Stomach smooth muscle (tissue), 2 donors: Measurements from ENCODE around the gene PIK3R1.
"Not testable (repeated sequence)": the region's sequence is repeated elsewhere in the genome, so short reads cannot be mapped to it uniquely, and the experiment has no call there.

Experiments used
- H3K27ac ChIP-seq: one replicate; pipeline ENCODE4 v1.7.0; 2013; ENCODE audit warnings: mild to moderate bottlenecking, low read length, inconsistent platforms
- H3K27me3 ChIP-seq, 2 donors: one replicate each; pipeline ENCODE4 v1.7.0; 2013; ENCODE audit warnings: low read length in 2 of 2; ENCODE audit not compliant: insufficient read depth in 2 of 2, control insufficient read depth in 1 of 2
- H3K36me3 ChIP-seq, 2 donors: one replicate each; pipeline ENCODE4 v1.7.0; 2013; ENCODE audit warnings: low read length in 2 of 2; ENCODE audit not compliant: control insufficient read depth in 2 of 2, insufficient read depth in 2 of 2
- H3K4me1 ChIP-seq: one replicate; pipeline ENCODE4 v1.7.0; 2013; ENCODE audit warnings: low read length; ENCODE audit not compliant: control insufficient read depth, insufficient read depth
- H3K4me3 ChIP-seq, 2 donors: one replicate each; pipeline ENCODE4 v1.7.0; 2013; ENCODE audit warnings: low read length in 2 of 2
- H3K9ac ChIP-seq, 2 donors: one replicate each; pipeline ENCODE4 v1.7.0; 2013; ENCODE audit warnings: low read length in 2 of 2, mild to moderate bottlenecking in 1 of 2
- H3K9me3 ChIP-seq, 2 donors: one replicate each; pipeline ENCODE4 v1.7.0; 2013; ENCODE audit warnings: low read length in 2 of 2; ENCODE audit not compliant: control insufficient read depth in 2 of 2
- donor health status: healthy.
- donor health status: Pancreatic carcinoma.

PIK3R1 gene

DNA sequence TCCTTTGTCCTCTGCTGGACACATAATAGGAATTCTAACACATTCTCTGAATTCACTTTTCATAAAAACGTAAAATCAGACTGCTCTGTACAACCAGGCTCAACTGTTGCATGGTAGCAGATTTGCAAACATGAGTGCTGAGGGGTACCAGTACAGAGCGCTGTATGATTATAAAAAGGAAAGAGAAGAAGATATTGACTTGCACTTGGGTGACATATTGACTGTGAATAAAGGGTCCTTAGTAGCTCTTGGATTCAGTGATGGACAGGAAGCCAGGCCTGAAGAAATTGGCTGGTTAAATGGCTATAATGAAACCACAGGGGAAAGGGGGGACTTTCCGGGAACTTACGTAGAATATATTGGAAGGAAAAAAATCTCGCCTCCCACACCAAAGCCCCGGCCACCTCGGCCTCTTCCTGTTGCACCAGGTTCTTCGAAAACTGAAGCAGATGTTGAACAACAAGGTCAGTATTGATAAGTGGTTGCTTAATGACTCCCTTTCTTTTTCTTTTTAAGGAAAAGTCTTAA, 11.1 kb downstream of the PIK3R1 start:
- no peak overlapping the region for H3K27ac ChIP-seq
- no peak overlapping the region for H3K4me3 ChIP-seq
- H3K27me3 ChIP-seq = no peaks in the 10 kb centered on the region
- H3K4me1 ChIP-seq = peaks cover 43% of the 10 kb centered on the region
- H3K9me3 ChIP-seq = no peaks in the 10 kb centered on the region
- no peak overlapping the region for H3K9ac ChIP-seq
- H3K36me3 ChIP-seq = peaks cover 16 to 27% of the 10 kb centered on the region in 2 donors

DNA sequence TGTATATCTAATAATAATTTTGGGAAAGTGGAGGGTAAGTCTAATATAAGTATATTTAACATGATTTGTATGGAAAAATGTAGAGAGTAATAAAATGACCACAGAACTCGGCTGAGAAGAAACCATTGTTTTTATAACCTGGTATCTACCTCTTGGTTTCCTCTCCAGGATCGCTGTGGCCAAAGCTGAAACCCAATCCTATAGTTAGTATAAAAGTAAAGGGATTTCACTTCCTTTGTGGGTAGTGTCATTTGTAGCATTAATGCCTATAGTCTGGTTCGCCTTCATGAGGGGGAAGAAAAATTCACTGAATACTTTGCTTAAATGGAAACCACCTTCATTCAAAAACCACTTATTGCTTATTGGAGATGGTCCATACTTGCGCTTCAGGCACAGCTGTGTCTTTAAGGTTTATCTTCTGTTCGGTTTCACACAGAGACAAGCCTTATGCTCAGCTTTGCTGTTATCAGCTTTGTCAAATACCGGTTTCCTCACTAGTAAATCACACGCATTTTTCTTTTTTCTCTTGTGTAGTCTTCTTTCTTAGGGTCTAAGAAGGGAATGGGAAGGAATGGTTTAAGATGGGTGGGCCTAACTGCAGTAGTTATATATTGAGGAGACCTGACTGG, 12.1 kb downstream of the PIK3R1 start:
- H3K4me3 ChIP-seq = no peak overlapping the region
- no peak overlapping the region for H3K27ac ChIP-seq
- no peaks in the 10 kb centered on the region for H3K27me3 ChIP-seq
- H3K36me3 ChIP-seq = peaks cover 18 to 27% of the 10 kb centered on the region in 2 donors
- H3K9me3 ChIP-seq = no peaks in the 10 kb centered on the region
- H3K9ac ChIP-seq = no peak overlapping the region
- peaks cover 43% of the 10 kb centered on the region for H3K4me1 ChIP-seq

DNA sequence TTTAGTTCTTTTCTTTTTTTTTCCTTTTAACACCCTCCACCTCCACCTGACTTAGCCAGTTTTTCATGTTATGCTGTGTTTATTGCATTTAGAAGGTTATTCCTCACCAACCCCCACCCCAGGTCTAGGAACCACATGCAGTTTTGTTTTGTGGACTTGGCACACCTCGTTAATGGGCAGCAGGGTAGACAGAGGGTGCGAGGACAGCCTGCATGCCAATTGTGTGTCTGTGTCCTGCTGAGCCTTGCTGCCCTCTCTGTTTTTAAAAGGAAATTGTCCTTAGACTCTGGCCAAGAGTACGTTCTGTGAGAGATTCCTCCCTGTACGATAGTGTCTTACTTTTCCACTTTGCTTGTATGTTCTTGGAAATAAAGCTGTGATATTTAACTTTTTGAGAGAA, 13.9 kb downstream of the PIK3R1 start:
- peaks cover 34% of the 10 kb centered on the region for H3K4me1 ChIP-seq
- H3K4me3 ChIP-seq = peak overlapping the region in 1 of 2 donors; percentile 30
- H3K27ac ChIP-seq = no peak overlapping the region
- H3K27me3 ChIP-seq = no peaks in the 10 kb centered on the region
- H3K9me3 ChIP-seq = no peaks in the 10 kb centered on the region
- peaks cover 18 to 27% of the 10 kb centered on the region in 2 donors for H3K36me3 ChIP-seq
- H3K9ac ChIP-seq = no peak overlapping the region

DNA sequence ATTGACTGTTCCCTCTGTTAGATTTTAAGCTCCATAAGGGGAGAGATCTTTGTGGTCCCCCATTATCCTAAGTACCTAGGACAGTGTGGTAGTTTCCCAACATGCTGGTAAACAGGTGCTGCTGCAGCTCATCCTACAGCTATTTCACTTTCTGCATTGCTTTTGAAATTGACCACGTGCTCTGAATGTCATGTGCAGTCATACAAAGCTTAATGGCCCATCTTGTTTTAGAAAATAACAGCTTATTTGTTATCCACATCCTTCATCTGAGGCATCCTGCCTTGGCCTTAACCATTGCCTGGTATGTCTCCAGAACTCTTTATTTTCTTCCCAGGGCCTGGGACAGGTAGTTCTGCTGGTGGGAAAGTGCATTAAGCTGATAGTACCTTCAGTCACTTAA, 14.7 kb downstream of the PIK3R1 start:
- Histone ChIP-seq H3K27me3 (no peaks in the 10 kb centered on the region), H3K9me3 (no peaks in the 10 kb centered on the region), H3K36me3 (peaks cover 18 to 27% of the 10 kb centered on the region in 2 donors), H3K4me1 (peaks cover 27% of the 10 kb centered on the region), H3K4me3 (peak overlapping the region in 1 of 2 donors; percentile 44), H3K27ac (no peak overlapping the region), H3K9ac (no peak overlapping the region)

DNA sequence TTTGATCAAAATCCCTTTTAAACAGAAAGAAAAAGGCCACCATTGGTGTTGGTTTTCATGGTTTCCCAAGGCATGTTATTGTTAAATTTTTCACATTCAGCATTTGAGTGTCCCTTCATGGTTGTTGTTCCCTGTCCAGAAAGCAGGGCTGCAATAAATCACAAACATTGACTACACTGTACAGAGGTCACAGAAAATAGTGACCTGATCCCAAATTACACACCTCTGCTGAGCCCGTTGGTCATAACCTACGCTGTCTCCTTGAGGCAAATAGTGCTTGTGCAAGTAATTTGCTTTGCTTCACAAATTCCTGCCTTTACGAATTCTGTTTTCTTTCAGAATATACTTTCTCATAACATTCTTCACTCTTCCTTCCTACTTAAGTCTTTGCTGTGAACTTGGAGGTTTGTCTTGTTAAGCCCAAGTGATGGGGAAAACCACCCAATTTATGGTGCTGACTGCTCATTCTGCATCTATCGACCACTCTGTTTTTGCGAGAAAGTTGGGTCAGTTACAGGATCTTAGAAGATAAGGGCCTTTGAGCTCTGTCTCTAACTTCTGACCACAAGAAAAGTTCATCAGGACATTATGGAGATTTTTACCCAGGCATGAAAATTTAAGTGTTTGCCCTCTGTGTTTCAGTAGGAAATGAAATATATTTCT, 16.0 kb downstream of the PIK3R1 start:
- H3K36me3 ChIP-seq = peaks cover 12 to 16% of the 10 kb centered on the region in 2 donors
- H3K9ac ChIP-seq = no peak overlapping the region
- peaks cover 15% of the 10 kb centered on the region for H3K4me1 ChIP-seq
- no peak overlapping the region for H3K27ac ChIP-seq
- H3K9me3 ChIP-seq = no peaks in the 10 kb centered on the region
- H3K4me3 ChIP-seq = no peak overlapping the region
- no peaks in the 10 kb centered on the region for H3K27me3 ChIP-seq

DNA sequence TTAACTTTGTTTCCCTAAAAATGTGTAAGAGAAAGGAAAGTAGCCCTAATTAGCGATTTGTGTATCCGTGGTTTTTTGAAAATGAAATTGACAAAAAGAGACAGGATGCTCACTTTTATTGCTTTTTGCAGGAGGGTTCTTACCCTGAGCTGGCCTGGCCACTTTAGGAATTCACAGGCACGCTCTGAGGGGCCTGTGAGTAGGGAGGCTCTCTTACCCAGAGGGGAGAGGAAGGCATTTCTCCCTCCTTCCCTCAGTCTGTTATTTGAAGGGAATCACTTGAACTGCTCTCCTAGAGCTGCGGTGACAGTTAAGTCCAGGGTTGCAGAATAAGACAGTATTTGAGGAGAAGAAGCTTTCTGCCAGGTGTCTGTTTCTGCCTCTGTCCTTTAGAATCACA, 16.7 kb downstream of the PIK3R1 start:
- no peak overlapping the region for H3K9ac ChIP-seq
- H3K36me3 ChIP-seq = peaks cover 6 to 12% of the 10 kb centered on the region in 2 donors
- H3K27ac ChIP-seq = no peak overlapping the region
- H3K27me3 ChIP-seq = no peaks in the 10 kb centered on the region
- no peak overlapping the region for H3K4me3 ChIP-seq
- H3K9me3 ChIP-seq = no peaks in the 10 kb centered on the region
- H3K4me1 ChIP-seq = peaks cover 15% of the 10 kb centered on the region

DNA sequence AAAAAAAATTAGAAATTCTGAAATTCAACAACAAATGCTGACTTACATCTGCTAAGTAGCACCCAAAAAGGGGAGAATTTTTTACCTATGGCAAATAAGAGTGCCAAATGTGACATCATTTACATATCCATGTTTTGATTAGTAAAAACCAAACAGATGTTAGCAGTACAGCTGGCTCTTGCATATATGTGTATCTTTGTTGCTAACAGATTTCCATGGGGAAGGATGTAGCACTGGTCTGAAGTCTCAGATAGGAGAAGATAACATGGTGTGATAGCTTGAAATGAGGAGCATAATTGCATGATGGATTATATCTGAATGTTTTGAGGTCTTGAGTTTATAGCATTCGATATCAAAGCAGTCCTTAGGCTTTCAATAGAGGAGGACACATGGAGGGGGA, 17.5 kb downstream of the PIK3R1 start:
- peaks cover 5 to 6% of the 10 kb centered on the region in 2 donors for H3K36me3 ChIP-seq
- peaks cover 19% of the 10 kb centered on the region for H3K4me1 ChIP-seq
- H3K4me3 ChIP-seq = no peak overlapping the region
- no peaks in the 10 kb centered on the region for H3K27me3 ChIP-seq
- H3K9me3 ChIP-seq = no peaks in the 10 kb centered on the region
- no peak overlapping the region for H3K27ac ChIP-seq
- no peak overlapping the region for H3K9ac ChIP-seq

DNA sequence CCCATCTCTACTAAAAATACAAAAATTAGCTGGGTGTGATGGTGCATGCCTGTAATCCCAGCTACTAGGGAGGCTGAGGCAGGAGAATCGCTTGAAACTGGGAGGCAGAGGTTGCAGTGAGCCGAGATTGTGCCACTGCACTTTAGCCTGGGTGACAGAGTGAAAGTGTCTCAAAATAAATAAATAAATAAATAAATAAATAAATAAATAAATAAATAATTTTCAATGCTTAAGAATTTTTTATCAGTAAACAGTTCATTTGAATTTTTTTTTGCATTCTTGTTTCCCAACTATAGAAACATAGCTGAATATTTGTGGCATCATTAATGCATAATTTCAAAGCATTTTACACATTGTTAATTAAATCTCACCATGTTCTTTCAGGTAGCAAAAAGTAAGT, 19.7 kb downstream of the PIK3R1 start:
- not testable (repeated sequence) for H3K9me3 ChIP-seq, H3K4me3 ChIP-seq, H3K9ac ChIP-seq, H3K36me3 ChIP-seq, H3K27me3 ChIP-seq, H3K27ac ChIP-seq
- H3K4me1 ChIP-seq = peaks cover 25% of the 10 kb centered on the region

DNA sequence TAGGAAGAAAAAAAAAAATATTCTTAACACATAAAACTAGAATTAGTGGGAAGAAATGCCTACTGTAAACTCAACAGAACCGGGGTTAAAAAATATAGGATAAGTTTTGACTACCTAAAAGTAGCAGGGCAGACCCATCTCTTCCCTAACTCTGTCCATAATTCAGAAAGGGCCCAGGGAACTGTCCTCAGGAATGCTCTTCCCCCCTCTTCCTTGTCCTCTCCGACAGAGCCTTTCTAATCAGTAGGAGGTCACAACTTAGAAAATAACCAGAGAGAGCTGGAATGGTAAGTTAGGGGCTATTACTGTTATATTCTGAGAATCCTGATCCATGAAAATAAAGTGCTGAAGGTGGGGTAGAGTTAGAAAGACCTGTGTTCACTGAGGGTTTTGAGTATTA, 22.2 kb downstream of the PIK3R1 start:
- Histone ChIP-seq H3K27me3 (no peaks in the 10 kb centered on the region), H3K9me3 (no peaks in the 10 kb centered on the region), H3K27ac (no peak overlapping the region)

DNA sequence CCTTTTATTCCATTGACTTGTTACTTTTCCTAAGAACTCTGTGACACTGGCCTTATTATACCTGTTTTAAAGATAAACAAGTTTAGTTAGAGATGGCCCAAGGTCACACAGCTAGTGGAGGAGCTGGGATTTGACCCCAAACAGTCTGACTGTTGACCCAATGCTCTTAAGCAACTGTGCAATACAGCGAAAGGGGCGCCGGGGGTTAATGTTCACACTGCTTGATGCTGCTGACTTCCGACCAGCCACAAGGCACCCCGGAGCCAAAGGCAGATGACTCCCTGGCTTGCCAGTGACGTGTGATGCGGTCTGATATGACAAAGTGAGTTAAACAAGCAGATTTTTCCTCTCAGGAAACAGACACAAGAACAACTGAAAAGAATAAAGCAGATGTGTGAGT, 23.9 kb downstream of the PIK3R1 start:
- Histone ChIP-seq H3K27me3 (no peaks in the 10 kb centered on the region), H3K4me3 (peak overlapping the region; percentile 44 to 50), H3K9ac (peak overlapping the region in 1 of 2 donors; percentile 6), H3K4me1 (peaks cover 19% of the 10 kb centered on the region), H3K36me3 (no peaks in the 10 kb centered on the region), H3K27ac (no peak overlapping the region), H3K9me3 (no peaks in the 10 kb centered on the region)

More for the DNA sequence above, 22.2 kb downstream of the PIK3R1 start:
- Histone ChIP-seq H3K9ac (no peak overlapping the region), H3K4me3 (no peak overlapping the region), H3K4me1 (peaks cover 19% of the 10 kb centered on the region), H3K36me3 (no peaks in the 10 kb centered on the region)

DNA sequence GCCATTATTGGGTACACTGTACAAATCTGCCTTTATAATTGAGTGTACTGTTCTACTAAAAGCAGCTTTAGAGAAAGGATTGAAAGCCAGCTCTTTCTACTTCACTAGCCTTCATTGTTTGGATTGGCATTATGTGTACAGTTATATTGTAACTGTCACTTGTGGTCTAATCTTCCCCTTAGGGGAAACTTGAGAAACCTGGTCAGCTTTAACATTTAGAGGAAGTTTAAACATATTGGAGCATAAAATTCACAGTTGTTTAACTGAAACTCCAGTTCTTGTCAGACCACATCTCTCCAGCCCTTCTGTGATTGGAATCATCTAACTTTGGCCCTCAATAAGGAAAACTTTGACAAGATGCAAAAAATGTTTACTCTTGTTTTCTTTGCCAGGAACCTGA, 24.6 kb downstream of the PIK3R1 start:
- H3K4me1 ChIP-seq = peaks cover 19% of the 10 kb centered on the region

More for the DNA sequence above, 24.6 kb downstream of the PIK3R1 start:
- H3K27me3 ChIP-seq = no peaks in the 10 kb centered on the region
- no peaks in the 10 kb centered on the region for H3K9me3 ChIP-seq
- no peak overlapping the region for H3K4me3 ChIP-seq
- no peaks in the 10 kb centered on the region for H3K36me3 ChIP-seq
- H3K27ac ChIP-seq = no peak overlapping the region
- H3K9ac ChIP-seq = peak overlapping the region in 1 of 2 donors; percentile 6
